Ovary (tissue), 9 donors: ENCODE results near the gene DSC2. TPM values are rescaled to one million over a fixed set of nuclear protein-coding genes. Genes with fewer than 3 reads are reported as not detected.

Experiments
- DNase-seq, 5 donors: peaks; one replicate each; pipeline ENCODE4 v3.0.0-alpha.2; 2019 to 2020
- H3K27ac ChIP-seq, 2 donors: fragments of 200-600 bp; one replicate each; pipeline versions ENCODE4 v1.5.1 to v1.8.0; 2019 to 2022
- H3K27me3 ChIP-seq: fragments of 200-600 bp; one replicate; pipeline ENCODE4 v1.8.0; 2022
- H3K36me3 ChIP-seq: fragments of 200-600 bp; sonication (generic); one replicate; pipeline ENCODE4 v1.5.1; 2019
- H3K4me1 ChIP-seq: one replicate; pipeline ENCODE4 v1.8.1; 2013; ENCODE audit warnings: mild to moderate bottlenecking, moderate library complexity; ENCODE audit not compliant: insufficient read depth
- H3K4me3 ChIP-seq: fragments of 200-600 bp; sonication (generic); one replicate; pipeline ENCODE4 v1.5.1; 2017
- H3K9me3 ChIP-seq, 2 donors: fragments of 200-600 bp in 1 of 2; sonication (generic) in 1 of 2; one replicate each; pipeline versions ENCODE4 v1.5.1 to v1.8.1; 2013 to 2019; ENCODE audit warnings: mild to moderate bottlenecking in 1 of 2, moderate library complexity in 1 of 2
- CTCF ChIP-seq, 3 donors: fragments of 450-650 bp in 2 of 3; fragments of 200-600 bp in 1 of 3; IDR thresholded peaks; one replicate each; pipeline versions ENCODE4 v1.5.1 to v1.8.0; 2016 to 2022; ENCODE audit warnings: antibody characterized with exemption in 3 of 3, mild to moderate bottlenecking in 1 of 3
- EP300 ChIP-seq: sonication (generic); formaldehyde crosslinking; IDR thresholded peaks from one replicate; pipeline ENCODE4 v1.6.1; 2017; ENCODE audit warnings: antibody characterized with exemption
- POLR2A ChIP-seq: fragments of 450-650 bp; IDR thresholded peaks from one replicate; pipeline ENCODE4 v1.6.1; 2017; ENCODE audit warnings: antibody characterized with exemption, mild to moderate bottlenecking, moderate library complexity
- WGBS, 3 donors: extraction: QIAGEN DNeasy Blood & Tissue Kit in 1 of 3; methylation state at CpG; one replicate each; pipeline versions ENCODE4 v1.1.5 to v1.1.7; 2013 to 2017; 5-methylcytosine and 5-hydroxymethylcytosine counted together
- intact Hi-C, 4 donors: fragments of 100-400 bp; cut with DNase I; formaldehyde crosslinking; loops; one replicate each; pipeline versions ENCODE4 v1.11.0 to v1.15.1; 2022 to 2023
- polyA plus RNA-seq, 2 donors: library from polyadenylated mRNA; stranded (reverse); fragments of 200-250 nt in 1 of 2; fragments of 350-450 nt in 1 of 2; fragmentation: Illumina TruSeq in 1 of 2; extraction: RNeasy Lipid Tissue Mini Kit (QIAGEN cat#74804) in 1 of 2; gene quantifications; one replicate each; pipeline ENCODE4 v1.2.3, GENCODE V29; 2013 to 2014
- total RNA-seq, 7 donors: library from RNA; depleted of rRNA in 2 of 7; stranded (reverse); fragments of >200 nt in 2 of 7; fragmentation: NEBNext Ultra II Directional in 3 of 7; extraction: Animal tissue kit (Norgen Biotek cat#: 25700) in 3 of 7; gene quantifications; one replicate each; pipeline versions ENCODE4 v1.1.0 to v1.2.4, GENCODE V29; 2016 to 2023
- donor health status: DM: no; HTN: no; CAD: no; lungs with moderate emphysema.
- donor health status: DM: no; HTN: no; CAD: no.
- donor health status: Bipolar disorder and iron deficiency.
- donor health status: DM: yes; HTN: yes; CAD: no.
- donor health status: DM: no; HTN: no; CAD: no.
- donor health status: DM: yes; HTN: yes; CAD: no.

The DSC2 gene
- total and polyA plus RNA-seq, 9 donors: 0.73 to 12.6 (median 2.5) TPM

- Histone ChIP-seq H3K27me3 (no peaks in the 10 kb centered on the region), H3K36me3 (no peaks in the 10 kb centered on the region), H3K9me3 (no peaks in the 10 kb centered on the region), H3K4me3 (no peak overlapping the region), H3K27ac (no peak overlapping the region), H3K4me1 (no peaks in the 10 kb centered on the region)
- WGBS, 3 donors: 93% methylated on average over 3 of the region's 3 CpGs
- intact Hi-C loops: no loop called here
- no peak for TF ChIP-seq POLR2A
- DNase-seq: no peak
Measured at GRCh38 chr18:31079973-31080372, 22.2 kb downstream of the DSC2 start.

- Histone ChIP-seq H3K4me3 (no peak overlapping the region), H3K27ac (no peak overlapping the region), H3K9me3 (no peaks in the 10 kb centered on the region), H3K27me3 (no peaks in the 10 kb centered on the region), H3K4me1 (no peaks in the 10 kb centered on the region), H3K36me3 (no peaks in the 10 kb centered on the region)
- intact Hi-C loops: no loop called here
- WGBS, 3 donors: 75 to 89% (median 83%) methylated on average over 1 of the region's 1 CpG
- DNase-seq: no peak
- TF ChIP-seq CTCF (IDR thresholded peaks at IDR 0.05) (no peak), EP300 (no peak), POLR2A (no peak)
Measured at GRCh38 chr18:31077878-31078277, 24.3 kb downstream of the DSC2 start.

GRCh38 chr18:31072175-31072574, 30.0 kb downstream of the DSC2 start:
- Histone ChIP-seq H3K9me3 (no peaks in the 10 kb centered on the region), H3K27ac (no peak overlapping the region), H3K27me3 (no peaks in the 10 kb centered on the region), H3K4me1 (no peaks in the 10 kb centered on the region), H3K36me3 (no peaks in the 10 kb centered on the region), H3K4me3 (no peak overlapping the region)
- intact Hi-C loops: no loop called here
- WGBS, 3 donors: 74 to 81% (median 79%) methylated on average over 4 of the region's 4 CpGs
- TF ChIP-seq POLR2A: no peak
- TF ChIP-seq EP300: no peak
- DNase-seq: no peak

GRCh38 chr18:31070206-31070605, 32.0 kb downstream of the DSC2 start:
- 45 to 56% (median 52%) methylated on average over 3 of the region's 3 CpGs for WGBS, 3 donors
- no peak overlapping the region for H3K27ac ChIP-seq
- intact Hi-C loops: no loop called here

GRCh38 chr18:31066266-31066665, 36.0 kb downstream of the DSC2 start:
- Histone ChIP-seq H3K4me1 (no peaks in the 10 kb centered on the region), H3K27me3 (no peaks in the 10 kb centered on the region), H3K9me3 (no peaks in the 10 kb centered on the region), H3K36me3 (no peaks in the 10 kb centered on the region), H3K27ac (no peak overlapping the region), H3K4me3 (no peak overlapping the region)
- intact Hi-C loops: no loop called here
- no peak for DNase-seq
- TF ChIP-seq EP300 (no peak), CTCF (IDR thresholded peaks at IDR 0.05) (no peak), POLR2A (no peak)
- 93 to 100% (median 98%) methylated on average over 1 of the region's 1 CpG for WGBS, 3 donors

More at GRCh38 chr18:31070206-31070605, 32.0 kb downstream of the DSC2 start:
- H3K27me3 ChIP-seq: no peaks in the 10 kb centered on the region
- H3K36me3 ChIP-seq: no peaks in the 10 kb centered on the region
- no peak for DNase-seq
- H3K4me3 ChIP-seq: no peak overlapping the region
- H3K4me1 ChIP-seq: no peaks in the 10 kb centered on the region
- no peaks in the 10 kb centered on the region for H3K9me3 ChIP-seq
- TF ChIP-seq POLR2A: no peak
- no peak for TF ChIP-seq EP300
- TF ChIP-seq CTCF (IDR thresholded peaks at IDR 0.05): no peak
